SHP77 treated with DMSO at 0.1 percent for 48 hours (cell line): ENCODE results near the gene HOXA13.

ENCODE experiments used
- DNase-seq: peaks from one replicate; lab custom pipeline; 2025; lab: John Stamatoyannopoulos, UW

Gene HOXA13

GRCh38 chr7:27192546-27193334 lies 7.2 kb downstream of the HOXA13 start:
- no peak for DNase-seq

- DNase-seq = no peak
Measured at GRCh38 chr7:27191833-27192545, 7.9 kb downstream of the HOXA13 start.

DNA sequence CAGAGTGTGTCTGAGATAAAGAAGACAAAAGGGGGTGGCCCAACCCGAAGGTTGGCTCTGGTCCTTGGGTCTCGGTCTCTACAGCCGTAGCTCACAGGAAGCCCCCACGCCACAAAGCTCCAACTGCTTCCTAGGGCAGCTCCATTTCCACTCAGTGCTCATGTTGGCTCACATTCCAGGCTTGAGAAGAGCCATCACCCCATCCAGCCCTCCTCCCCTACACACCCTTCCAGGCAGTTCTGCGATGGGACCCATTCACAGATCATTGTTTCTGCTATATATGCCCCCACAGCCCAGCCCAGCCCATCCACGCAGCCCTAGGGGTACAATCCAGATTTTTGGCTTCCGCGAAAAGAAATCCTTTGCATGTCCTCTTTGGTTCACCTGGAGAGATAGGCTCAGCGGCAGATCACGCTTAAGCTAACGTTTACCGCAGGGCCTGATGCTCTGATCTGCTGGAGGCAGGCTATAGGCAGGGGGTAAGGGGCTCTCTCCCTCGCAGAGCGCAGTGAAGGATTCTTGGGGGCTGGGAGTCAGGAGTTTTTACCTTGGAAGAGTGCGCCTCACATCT lies 8.6 kb downstream of the HOXA13 start:
- DNase-seq = no peak

DNA sequence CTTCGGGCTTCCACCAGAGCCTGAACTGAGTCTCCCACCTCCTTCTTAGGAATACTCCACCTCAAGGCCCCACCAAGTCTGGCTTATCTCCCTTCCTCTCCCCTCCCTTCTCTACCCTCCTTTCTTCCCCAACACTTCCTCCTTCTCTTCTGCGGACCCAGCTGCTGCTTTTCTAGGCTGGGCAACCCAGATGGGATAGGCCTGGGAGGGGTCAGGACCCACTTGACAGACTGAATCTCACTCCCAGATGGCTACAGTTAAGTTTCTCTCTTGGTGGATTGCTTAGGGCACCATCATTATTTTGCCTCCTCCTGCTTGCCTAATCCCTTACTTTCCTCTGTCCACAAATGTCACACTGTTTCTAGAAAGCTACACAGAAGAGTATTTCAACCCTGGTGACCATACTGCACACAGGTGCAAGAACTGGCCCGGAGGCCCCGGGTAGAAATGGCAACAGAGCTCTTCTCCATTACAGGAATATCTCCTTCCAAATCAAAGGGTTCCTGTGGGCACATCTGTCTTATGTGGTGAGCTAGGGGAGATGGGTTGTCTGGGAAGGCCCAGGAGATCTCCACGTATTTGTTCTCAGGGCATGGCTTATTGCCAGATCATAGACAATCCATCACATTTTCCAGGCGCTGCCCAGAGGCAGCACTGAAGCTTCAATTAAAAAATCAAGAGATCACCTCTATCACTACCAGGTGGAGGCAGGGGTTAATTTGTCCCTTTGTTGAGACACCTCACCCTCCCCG lies 9.7 kb downstream of the HOXA13 start:
- DNase-seq = no peak

DNA sequence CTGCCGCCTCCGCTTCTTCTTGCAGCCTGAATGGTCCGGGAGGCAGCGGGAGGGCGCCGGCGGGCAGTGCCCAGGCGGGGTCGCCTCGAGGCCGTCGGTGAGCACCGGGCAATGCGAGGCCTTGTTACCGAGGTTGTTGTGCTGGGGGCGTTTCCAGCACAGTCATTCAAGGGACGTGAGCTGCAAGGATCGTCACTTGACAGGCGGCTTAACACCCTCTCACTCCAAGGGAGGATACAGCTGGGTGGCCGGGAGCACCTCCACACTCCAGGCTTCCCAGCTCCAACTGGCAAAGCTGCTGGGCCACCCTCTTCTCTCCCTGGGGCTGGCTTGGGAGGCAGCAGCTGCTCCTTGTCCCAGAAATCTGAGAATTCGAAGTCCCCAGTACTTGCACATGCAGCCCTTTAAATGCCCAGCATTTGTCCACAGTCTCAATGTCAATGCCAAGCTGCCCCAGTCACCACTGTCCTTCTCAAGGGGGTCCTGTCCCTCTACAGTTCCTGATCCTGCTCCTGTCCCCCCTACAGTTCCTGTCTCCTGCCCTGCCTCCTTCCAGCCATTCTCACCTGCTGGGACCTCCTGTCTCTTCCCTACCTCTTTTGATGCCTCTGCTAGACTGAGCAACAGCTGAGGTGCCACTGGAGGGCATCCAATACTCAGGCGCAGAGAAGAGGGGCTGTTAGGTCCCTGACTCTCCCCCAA lies 10.4 kb downstream of the HOXA13 start:
- DNase-seq = no peak

- DNase-seq = no peak
Measured at GRCh38 chr7:27188386-27189294, 11.3 kb downstream of the HOXA13 start.

GRCh38 chr7:27187475-27188385 lies 12.2 kb downstream of the HOXA13 start:
- no peak for DNase-seq

- no peak for DNase-seq
Measured at GRCh38 chr7:27186668-27187474, 13.0 kb downstream of the HOXA13 start.

GRCh38 chr7:27185854-27186667 lies 13.8 kb downstream of the HOXA13 start:
- no peak for DNase-seq

DNA sequence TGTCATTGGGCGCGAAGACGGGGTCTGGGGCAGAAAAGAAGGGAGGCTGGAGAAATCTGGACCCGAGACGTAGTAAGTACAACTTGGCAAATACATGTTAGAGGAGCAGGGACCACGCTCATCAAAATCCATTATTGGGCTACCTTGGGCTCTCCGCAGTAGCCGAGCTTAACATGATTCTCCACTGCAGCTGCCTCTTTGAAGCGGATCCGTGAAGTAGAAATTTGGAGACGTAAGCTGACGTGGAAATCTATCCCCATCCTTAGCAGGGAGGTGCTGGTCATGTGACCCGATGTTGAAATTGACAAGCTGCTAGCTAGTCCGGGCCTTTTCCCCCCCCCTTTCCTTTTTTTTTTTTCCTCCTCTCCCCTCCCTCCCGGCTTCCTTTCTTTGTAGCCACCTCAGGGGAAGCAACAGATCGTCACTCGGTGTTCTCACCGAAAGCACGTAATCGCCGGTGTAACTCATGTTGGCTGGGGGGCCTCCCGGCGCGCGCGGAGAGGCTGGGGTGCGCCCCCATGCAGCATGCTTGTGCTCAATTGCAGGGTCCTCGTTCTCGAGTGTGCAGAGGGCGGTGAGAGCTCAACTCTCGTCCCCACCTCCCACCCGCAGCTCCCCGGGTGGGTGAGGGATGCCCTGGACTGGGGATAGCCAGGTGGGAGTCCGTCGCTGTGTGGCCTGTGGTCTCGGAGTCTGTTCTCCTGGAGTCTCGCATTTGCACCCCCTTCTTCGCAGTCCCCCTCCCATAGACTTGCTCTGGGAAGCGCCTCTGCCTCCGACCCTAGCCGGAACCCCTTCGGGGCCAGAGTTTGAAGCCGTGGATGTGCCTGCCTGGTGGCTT lies 14.7 kb downstream of the HOXA13 start, which contains the start of gene HOXA11:
HOXA11 (minus strand) TSS at position 220 of the 841 bp plus-strand sequence; CDS start at position 132, 88 bp downstream.
- no peak for DNase-seq

- no peak for DNase-seq
Measured at GRCh38 chr7:27184337-27185012, 15.4 kb downstream of the HOXA13 start.

GRCh38 chr7:27183682-27184336 lies 16.1 kb downstream of the HOXA13 start:
- no peak for DNase-seq

- no peak for DNase-seq
Measured at GRCh38 chr7:27182861-27183681, 16.8 kb downstream of the HOXA13 start.

GRCh38 chr7:27182285-27182841 lies 17.5 kb downstream of the HOXA13 start:
- no peak for DNase-seq
